GM21619 (cell line): ENCODE results near the gene NR3C2.
"Not testable (repeated sequence)": the region's sequence is repeated elsewhere in the genome, so short reads cannot be mapped to it uniquely, and the experiment has no call there.

Experiments
- ATAC-seq: cut with Tn5 transposase; IDR thresholded peaks from one replicate; pipeline ENCODE4 v1.9.1; 2021; ENCODE audit not compliant: unreplicated experiment

NR3C2 gene

GRCh38 chr4:148116969-148117368 lies 325.2 kb downstream of the NR3C2 start:
- ATAC-seq: no peak

- no peak for ATAC-seq
These were observed 325.9 kb downstream of the NR3C2 start for GRCh38 chr4:148116264-148116663.

- ATAC-seq: no peak
These were observed 327.8 kb downstream of the NR3C2 start for GRCh38 chr4:148114436-148114835.

- no peak for ATAC-seq
These were observed 329.8 kb downstream of the NR3C2 start for GRCh38 chr4:148112231-148112982.

GRCh38 chr4:148110169-148110568 lies 332.0 kb downstream of the NR3C2 start:
- no peak for ATAC-seq

GRCh38 chr4:148109216-148109615 lies 333.0 kb downstream of the NR3C2 start:
- ATAC-seq: no peak

- no peak for ATAC-seq
These were observed 333.4 kb downstream of the NR3C2 start for GRCh38 chr4:148108766-148109165.

- ATAC-seq: no peak
These were observed 338.4 kb downstream of the NR3C2 start for GRCh38 chr4:148103597-148104355.

- no peak for ATAC-seq
These were observed 340.4 kb downstream of the NR3C2 start for GRCh38 chr4:148101790-148102189.

- ATAC-seq: no peak
These were observed 341.0 kb downstream of the NR3C2 start for GRCh38 chr4:148101235-148101634.

- no peak for ATAC-seq
These were observed 344.4 kb downstream of the NR3C2 start for GRCh38 chr4:148097801-148098200.

- ATAC-seq: no peak
These were observed 346.8 kb downstream of the NR3C2 start for GRCh38 chr4:148095346-148095923.

GRCh38 chr4:148094149-148094548 lies 348.1 kb downstream of the NR3C2 start:
- no peak for ATAC-seq

GRCh38 chr4:148093065-148093464 lies 349.1 kb downstream of the NR3C2 start:
- ATAC-seq: no peak

- ATAC-seq: no peak
These were observed 349.7 kb downstream of the NR3C2 start for GRCh38 chr4:148092316-148093014.

GRCh38 chr4:148091896-148092295 lies 350.3 kb downstream of the NR3C2 start:
- no peak for ATAC-seq

GRCh38 chr4:148090503-148091476 lies 351.4 kb downstream of the NR3C2 start:
- ATAC-seq: no peak

- no peak for ATAC-seq
These were observed 352.2 kb downstream of the NR3C2 start for GRCh38 chr4:148090029-148090428.

- no peak for ATAC-seq
These were observed 352.6 kb downstream of the NR3C2 start for GRCh38 chr4:148089624-148090023.

GRCh38 chr4:148083073-148083472 lies 359.1 kb downstream of the NR3C2 start:
- not testable (repeated sequence) for ATAC-seq
